Mononuclear cell (primary cell): Measurements from ENCODE around the gene SENP2. TPM values are rescaled to one million over a fixed set of nuclear protein-coding genes. Genes with fewer than 3 reads are reported as not detected.
"Not testable (repeated sequence)": the region's sequence is repeated elsewhere in the genome, so short reads cannot be mapped to it uniquely, and the experiment has no call there.

Source experiments
- H3K27me3 ChIP-seq: 2 replicates; pipeline ENCODE4 v1.6.0; 2011; ENCODE audit warnings: low read length, control low read depth; ENCODE audit not compliant: insufficient read depth
- H3K4me1 ChIP-seq: 2 replicates; pipeline ENCODE4 v1.5.1; 2011; ENCODE audit warnings: mild to moderate bottlenecking, low read length, control low read depth; ENCODE audit not compliant: insufficient read depth
- H3K4me3 ChIP-seq: 2 replicates; pipeline ENCODE4 v1.5.1; 2011; ENCODE audit warnings: mild to moderate bottlenecking, low read length, moderate library complexity
- H3K9me3 ChIP-seq: 2 replicates; pipeline ENCODE4 v1.5.1; 2011; ENCODE audit warnings: low read depth, mild to moderate bottlenecking, control low read depth, low read length
- total RNA-seq: library from RNA; depleted of rRNA; stranded (reverse); fragments of >200 nt; gene quantifications from one replicate; pipeline ENCODE4 v1.2.3, GENCODE V29; 2012

SENP2 gene
- total RNA-seq, result 48.4 TPM

- Histone ChIP-seq H3K4me1 (peaks cover 39% of the 10 kb centered on the region), H3K4me3 (peak within 1 kb of the TSS; percentile 89), H3K9me3 (no peaks in the 10 kb centered on the region), H3K27me3 (no peaks in the 10 kb centered on the region)
Observed at GRCh38 chr3:185585859-185586685, at the start of gene SENP2. Gene SENP2, plus strand, starts transcription at chr3:185586295. Its CDS starts 119 bp downstream, at chr3:185586414.

- H3K4me3 ChIP-seq, result no peak overlapping the region
Observed at GRCh38 chr3:185537369-185537970, 48.6 kb upstream of the SENP2 start.

DNA sequence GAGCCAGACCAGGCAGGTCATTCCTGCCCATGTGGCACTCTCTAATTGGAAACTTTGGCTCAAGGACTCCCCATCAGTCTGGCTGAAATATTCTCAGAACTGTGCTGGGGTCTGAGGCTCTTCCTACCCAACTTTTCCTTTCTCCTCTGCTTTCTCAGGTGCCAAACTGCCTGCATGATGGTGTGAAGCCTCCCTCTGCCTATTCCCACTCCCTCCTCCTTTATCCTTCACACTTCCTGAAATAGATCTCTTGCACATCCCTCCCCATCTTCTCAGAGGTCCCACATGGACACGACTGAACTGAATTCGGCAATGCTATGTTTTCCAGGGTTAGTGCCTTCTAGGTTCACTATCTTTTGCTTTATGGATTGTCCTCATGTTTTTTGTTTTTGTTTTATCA is 46.2 kb upstream of the SENP2 start:
- H3K4me1 ChIP-seq, result peaks cover 12% of the 10 kb centered on the region
- no peaks in the 10 kb centered on the region for H3K9me3 ChIP-seq
- H3K27me3 ChIP-seq, result no peaks in the 10 kb centered on the region
- H3K4me3 ChIP-seq, result no peak overlapping the region

More at GRCh38 chr3:185537369-185537970, 48.6 kb upstream of the SENP2 start:
- no peaks in the 10 kb centered on the region for H3K27me3 ChIP-seq
- H3K4me1 ChIP-seq, result peaks cover 12% of the 10 kb centered on the region
- no peaks in the 10 kb centered on the region for H3K9me3 ChIP-seq

GRCh38 chr3:185540695-185541094 is 45.4 kb upstream of the SENP2 start:
- Histone ChIP-seq H3K4me1 (peaks cover 12% of the 10 kb centered on the region), H3K4me3 (no peak overlapping the region), H3K9me3 (no peaks in the 10 kb centered on the region), H3K27me3 (no peaks in the 10 kb centered on the region)

DNA sequence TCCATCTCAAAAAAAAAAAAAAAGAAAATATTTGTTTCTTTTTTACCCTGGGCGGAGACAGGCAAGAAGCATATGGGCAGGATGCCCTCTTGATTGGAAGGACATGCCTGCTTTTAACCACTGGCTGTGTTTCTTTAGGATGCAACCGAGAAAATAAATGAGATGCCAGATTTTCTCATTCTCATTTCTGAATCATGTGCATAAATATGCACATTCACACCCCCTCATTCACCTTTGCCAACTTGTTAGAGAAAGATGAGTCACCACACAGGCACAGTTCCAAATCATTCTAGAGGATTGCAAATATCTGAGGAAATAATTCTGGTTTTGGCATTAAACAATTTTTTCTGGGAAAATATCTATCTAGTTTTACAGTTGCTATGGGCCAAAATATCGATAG is 37.0 kb upstream of the SENP2 start:
- H3K9me3 ChIP-seq, result no peaks in the 10 kb centered on the region
- no peak overlapping the region for H3K4me3 ChIP-seq
- H3K4me1 ChIP-seq, result no peaks in the 10 kb centered on the region
- no peaks in the 10 kb centered on the region for H3K27me3 ChIP-seq

GRCh38 chr3:185549651-185550111 is 36.4 kb upstream of the SENP2 start:
- Histone ChIP-seq H3K9me3 (no peaks in the 10 kb centered on the region), H3K4me3 (no peak overlapping the region)

DNA sequence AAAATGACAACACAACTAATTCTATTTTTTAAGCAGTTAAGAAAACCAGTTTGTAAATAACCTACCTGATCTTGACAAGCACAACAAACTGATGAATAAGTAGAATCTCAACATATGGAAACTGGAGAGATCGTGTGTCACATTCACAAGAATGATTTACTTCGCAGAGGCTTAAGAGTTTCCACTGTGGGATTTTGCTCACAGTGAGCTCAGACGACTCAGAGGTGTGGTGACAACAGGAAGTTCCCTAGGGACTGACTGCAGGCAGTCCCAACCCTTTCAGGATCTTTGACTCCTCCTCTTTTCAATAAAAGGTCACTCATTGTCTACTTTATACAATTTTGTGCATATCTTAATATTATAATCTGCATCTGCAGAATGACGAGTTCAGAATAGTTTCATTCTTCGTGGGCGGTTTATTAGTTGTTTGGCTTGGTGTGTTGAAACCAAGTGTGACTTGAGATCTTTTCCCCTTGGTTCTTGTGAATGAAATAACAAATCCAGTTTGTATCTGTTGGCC is 33.7 kb upstream of the SENP2 start, which contains the start of gene LIPH:
Gene LIPH (minus strand): TSS at position 231 of the 520 bp plus-strand sequence. CDS start 117 bp downstream, at position 114.
- Histone ChIP-seq H3K27me3 (no peaks in the 10 kb centered on the region), H3K4me3 (no peak within 1 kb of the TSS), H3K9me3 (no peaks in the 10 kb centered on the region), H3K4me1 (no peaks in the 10 kb centered on the region)

More at GRCh38 chr3:185549651-185550111, 36.4 kb upstream of the SENP2 start:
- no peaks in the 10 kb centered on the region for H3K4me1 ChIP-seq
- no peaks in the 10 kb centered on the region for H3K27me3 ChIP-seq

DNA sequence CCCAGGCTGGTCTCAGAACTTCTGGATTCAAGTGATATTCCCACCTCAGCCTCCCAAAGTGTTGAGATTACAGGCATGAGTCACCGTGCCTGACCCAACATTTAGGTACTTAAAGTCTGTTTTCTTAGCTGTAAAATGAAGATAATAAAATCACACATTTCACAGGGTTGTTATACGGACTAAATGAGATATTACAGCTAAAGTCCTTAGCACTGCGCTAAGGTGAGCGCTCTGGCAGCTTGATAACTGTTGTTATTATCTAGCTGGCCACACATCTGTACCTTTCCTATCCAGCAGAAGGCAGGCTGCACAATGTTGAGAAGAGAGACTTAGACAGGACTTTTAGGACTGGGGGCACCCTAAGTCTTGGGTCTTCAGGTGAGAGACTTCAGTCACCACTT is 31.0 kb upstream of the SENP2 start:
- no peaks in the 10 kb centered on the region for H3K27me3 ChIP-seq
- no peaks in the 10 kb centered on the region for H3K9me3 ChIP-seq
- H3K4me1 ChIP-seq, result peaks cover 6% of the 10 kb centered on the region
- H3K4me3 ChIP-seq, result no peak overlapping the region

DNA sequence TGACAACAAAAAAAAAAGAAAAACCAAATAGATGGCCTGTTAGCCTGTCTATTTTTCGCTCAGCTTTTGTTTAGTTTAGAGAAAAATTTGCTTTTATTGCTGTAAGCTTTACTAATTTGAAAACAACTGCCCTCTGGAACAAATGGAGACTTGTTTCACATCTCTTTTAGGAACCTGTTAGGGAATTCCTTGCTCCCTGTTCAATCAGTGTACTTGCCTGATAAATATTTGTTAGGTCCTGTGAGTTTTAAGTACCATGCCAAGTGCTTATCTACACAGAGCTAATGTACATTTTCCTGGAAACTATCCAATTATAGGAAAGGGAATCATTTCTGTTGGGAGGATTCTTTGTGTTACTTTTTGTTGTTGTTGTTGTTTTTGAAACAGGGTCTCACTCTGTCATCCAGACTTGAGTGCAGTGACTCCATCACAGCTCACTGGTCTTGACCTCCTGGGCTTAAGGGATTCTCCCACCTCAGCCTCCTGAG is 30.2 kb upstream of the SENP2 start:
- Histone ChIP-seq H3K4me1 (peaks cover 7% of the 10 kb centered on the region), H3K9me3 (no peaks in the 10 kb centered on the region), H3K4me3 (no peak overlapping the region)

DNA sequence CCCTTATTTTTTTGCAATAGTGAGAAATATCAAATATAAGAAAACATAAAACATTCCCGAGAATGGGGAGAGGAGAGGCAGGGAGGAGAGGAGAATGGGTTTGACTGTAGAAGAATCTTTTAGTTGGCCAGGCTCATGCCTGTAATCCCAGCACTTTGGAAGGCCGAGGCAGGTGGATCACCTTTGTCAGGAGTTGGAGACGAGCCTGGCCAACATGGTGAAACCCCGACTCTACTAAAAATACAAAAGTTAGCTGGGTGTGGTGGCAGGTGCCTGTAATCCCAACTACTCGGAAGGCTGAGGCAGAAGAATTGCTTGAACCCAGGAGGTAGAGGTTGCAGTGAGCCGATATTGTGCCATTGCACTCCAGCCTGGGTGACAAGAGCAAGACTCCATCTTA is 29.5 kb upstream of the SENP2 start:
- H3K4me1 ChIP-seq, result peaks cover 15% of the 10 kb centered on the region
- H3K4me3 ChIP-seq, H3K9me3 ChIP-seq, H3K27me3 ChIP-seq: not testable (repeated sequence)

More for the DNA sequence above, 30.2 kb upstream of the SENP2 start:
- H3K27me3 ChIP-seq, result no peaks in the 10 kb centered on the region

- H3K4me1 ChIP-seq, result peaks cover 21% of the 10 kb centered on the region
- no peaks in the 10 kb centered on the region for H3K9me3 ChIP-seq
- no peak overlapping the region for H3K4me3 ChIP-seq
- H3K27me3 ChIP-seq, result no peaks in the 10 kb centered on the region
Observed at GRCh38 chr3:185558395-185558794, 27.7 kb upstream of the SENP2 start.

GRCh38 chr3:185559706-185560090 is 26.4 kb upstream of the SENP2 start:
- no peaks in the 10 kb centered on the region for H3K9me3 ChIP-seq
- H3K4me3 ChIP-seq, result no peak overlapping the region
- no peaks in the 10 kb centered on the region for H3K27me3 ChIP-seq
- peaks cover 21% of the 10 kb centered on the region for H3K4me1 ChIP-seq

- Histone ChIP-seq H3K27me3 (no peaks in the 10 kb centered on the region), H3K4me3 (no peak overlapping the region), H3K9me3 (no peaks in the 10 kb centered on the region), H3K4me1 (peaks cover 21% of the 10 kb centered on the region)
Observed at GRCh38 chr3:185560676-185561075, 25.4 kb upstream of the SENP2 start.

DNA sequence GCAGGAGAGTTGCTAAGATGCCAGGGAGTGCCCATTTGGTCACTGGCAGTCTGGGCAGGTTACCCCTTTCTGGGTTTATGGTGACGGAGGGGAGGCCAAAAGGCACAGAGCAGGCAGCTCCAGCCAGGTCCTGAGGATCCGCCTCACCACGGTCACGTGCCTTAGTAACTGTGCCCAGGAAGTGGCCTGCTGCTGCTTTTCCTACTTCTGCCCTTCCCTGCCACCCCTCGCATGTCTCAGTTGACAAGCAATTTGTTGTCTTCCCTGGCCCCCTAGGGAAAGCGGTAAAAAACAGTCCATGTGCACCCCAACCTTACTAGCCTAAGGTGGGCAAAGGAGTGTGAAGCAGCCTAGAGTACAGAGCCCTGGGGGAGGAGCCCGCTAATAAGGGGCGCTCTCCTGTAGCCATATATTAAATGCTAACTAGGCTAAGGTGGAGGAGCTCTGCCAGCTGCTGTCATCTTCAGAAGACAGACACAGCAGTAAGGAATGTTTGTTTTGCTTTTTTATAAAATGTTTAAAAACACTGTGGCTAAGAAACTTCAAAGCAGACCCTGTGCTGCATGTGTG is 24.6 kb upstream of the SENP2 start:
- peaks cover 21% of the 10 kb centered on the region for H3K4me1 ChIP-seq
- H3K4me3 ChIP-seq, result peak overlapping the region; percentile 3
- H3K27me3 ChIP-seq, result no peaks in the 10 kb centered on the region
- H3K9me3 ChIP-seq, result no peaks in the 10 kb centered on the region

DNA sequence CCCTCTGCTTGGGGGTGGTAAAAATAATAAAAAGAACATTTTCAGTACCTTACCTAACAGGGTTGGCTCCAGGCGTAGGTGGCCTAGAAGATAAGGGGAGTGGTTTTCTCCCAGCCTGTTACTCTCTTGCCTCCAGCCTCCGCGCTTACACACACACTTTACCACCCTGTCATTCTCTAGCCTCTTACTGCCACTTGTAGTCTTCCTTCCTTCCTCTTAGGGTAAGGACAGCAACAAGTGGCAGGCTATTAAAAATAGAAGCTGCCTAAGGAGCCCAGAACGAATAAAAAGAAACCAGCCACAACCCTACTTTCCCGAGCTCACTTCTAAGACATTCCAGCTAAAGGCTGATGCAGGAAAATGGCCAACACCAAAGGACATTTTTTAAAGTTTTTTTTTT is 24.1 kb upstream of the SENP2 start:
- no peak overlapping the region for H3K4me3 ChIP-seq
- no peaks in the 10 kb centered on the region for H3K9me3 ChIP-seq
- no peaks in the 10 kb centered on the region for H3K27me3 ChIP-seq
- H3K4me1 ChIP-seq, result peaks cover 21% of the 10 kb centered on the region
